ENCODE data around the gene BRCC3. TPM values are rescaled to one million over a fixed set of nuclear protein-coding genes. Genes with fewer than 3 reads are reported as not detected.

The BRCC3 gene
- total RNA-seq, 1 donor from 2014 or later, result 17.0 TPM

DNA sequence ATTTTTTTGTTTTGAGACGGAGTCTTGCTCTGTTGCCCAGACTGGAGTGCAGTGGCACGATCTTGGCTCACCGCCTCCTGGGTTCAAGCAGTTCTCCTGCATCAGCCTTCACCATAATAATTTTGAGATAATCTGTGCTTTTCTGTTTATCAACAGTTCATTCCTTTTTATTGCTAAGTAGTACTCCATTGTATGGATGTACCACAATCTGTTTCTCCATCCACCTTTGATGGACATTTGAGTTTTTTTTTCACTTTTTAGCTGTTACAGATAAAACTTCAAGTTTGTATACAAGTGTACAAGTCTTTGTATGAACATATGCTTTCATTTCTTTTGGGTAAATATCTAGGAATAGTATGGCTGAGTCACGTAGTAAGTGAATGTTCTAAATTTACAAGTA, 35.6 kb upstream of the BRCC3 start:
- TF ChIP-seq, protein P1, sequence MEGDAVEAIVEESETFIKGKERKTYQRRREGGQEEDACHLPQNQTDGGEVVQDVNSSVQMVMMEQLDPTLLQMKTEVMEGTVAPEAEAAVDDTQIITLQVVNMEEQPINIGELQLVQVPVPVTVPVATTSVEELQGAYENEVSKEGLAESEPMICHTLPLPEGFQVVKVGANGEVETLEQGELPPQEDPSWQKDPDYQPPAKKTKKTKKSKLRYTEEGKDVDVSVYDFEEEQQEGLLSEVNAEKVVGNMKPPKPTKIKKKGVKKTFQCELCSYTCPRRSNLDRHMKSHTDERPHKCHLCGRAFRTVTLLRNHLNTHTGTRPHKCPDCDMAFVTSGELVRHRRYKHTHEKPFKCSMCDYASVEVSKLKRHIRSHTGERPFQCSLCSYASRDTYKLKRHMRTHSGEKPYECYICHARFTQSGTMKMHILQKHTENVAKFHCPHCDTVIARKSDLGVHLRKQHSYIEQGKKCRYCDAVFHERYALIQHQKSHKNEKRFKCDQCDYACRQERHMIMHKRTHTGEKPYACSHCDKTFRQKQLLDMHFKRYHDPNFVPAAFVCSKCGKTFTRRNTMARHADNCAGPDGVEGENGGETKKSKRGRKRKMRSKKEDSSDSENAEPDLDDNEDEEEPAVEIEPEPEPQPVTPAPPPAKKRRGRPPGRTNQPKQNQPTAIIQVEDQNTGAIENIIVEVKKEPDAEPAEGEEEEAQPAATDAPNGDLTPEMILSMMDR (IDR thresholded peaks at IDR 0.05; ENCODE audit: borderline replicate concordance), result no peak
- peaks cover 30% of the 10 kb centered on the region for H3K36me3 ChIP-seq
- H3K4me1 ChIP-seq, result peaks cover 6% of the 10 kb centered on the region
- H3K27me3 ChIP-seq (ENCODE audit: low read depth), result no peaks in the 10 kb centered on the region
- H3K27ac ChIP-seq (replicated peaks), result no peak overlapping the region
- no peak for DNase-seq
- no peak overlapping the region for H3K4me3 ChIP-seq
- intact Hi-C loops (cut with micrococcal nuclease), result no loop called here
- peaks cover 8% of the 10 kb centered on the region for H3K9me3 ChIP-seq (replicated peaks)

DNA sequence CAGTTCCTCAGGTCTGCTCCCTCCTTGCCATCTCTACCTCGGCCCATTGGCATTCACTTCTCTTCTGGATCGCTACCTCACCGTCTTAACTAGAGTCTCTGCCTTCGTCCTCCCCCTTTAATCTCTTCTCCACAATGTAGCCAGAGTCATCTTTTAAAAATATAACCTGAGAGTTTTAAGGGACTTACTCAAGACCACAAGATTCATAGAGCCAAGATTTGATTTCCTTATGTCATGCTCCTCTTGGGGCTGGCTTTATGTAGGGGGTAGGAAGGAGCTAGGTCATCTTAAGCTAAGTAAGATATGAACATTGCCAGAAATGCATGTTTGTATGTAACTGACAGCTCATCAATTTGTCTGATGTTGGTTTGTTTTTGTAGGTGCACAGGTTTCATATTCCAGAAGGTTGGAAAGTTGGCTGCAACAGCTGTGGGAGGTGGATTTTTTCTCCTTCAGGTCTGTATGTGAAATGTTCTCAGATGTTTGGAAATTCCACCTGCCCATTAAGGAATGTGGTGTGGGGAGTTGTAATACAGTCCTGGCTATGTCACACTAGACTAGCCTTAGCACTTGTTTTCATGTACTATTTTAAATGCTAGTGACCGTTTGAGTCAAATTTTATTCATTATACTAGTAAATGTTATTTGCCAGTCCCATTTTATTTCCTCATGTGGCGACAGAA, 25.0 kb upstream of the BRCC3 start:
- H3K4me1 ChIP-seq, result peaks cover 38% of the 10 kb centered on the region
- TF ChIP-seq, protein P1 (IDR thresholded peaks at IDR 0.05; ENCODE audit: borderline replicate concordance), result no peak
- no peaks in the 10 kb centered on the region for H3K27me3 ChIP-seq (ENCODE audit: low read depth)
- DNase-seq, result no peak
- no peak overlapping the region for H3K27ac ChIP-seq (replicated peaks)
- intact Hi-C loops (cut with micrococcal nuclease), result no loop called here
- H3K36me3 ChIP-seq, result peaks cover 9% of the 10 kb centered on the region
- no peak overlapping the region for H3K4me3 ChIP-seq
- H3K9me3 ChIP-seq (replicated peaks), result no peaks in the 10 kb centered on the region

GRCh38 chrX:155046811-155047528, 24.3 kb upstream of the BRCC3 start:
- peaks cover 38% of the 10 kb centered on the region for H3K4me1 ChIP-seq
- no peaks in the 10 kb centered on the region for H3K9me3 ChIP-seq (replicated peaks)
- H3K36me3 ChIP-seq, result peaks cover 14% of the 10 kb centered on the region
- no peak overlapping the region for H3K27ac ChIP-seq (replicated peaks)
- no peaks in the 10 kb centered on the region for H3K27me3 ChIP-seq (ENCODE audit: low read depth)
- DNase-seq, result no peak
- H3K4me3 ChIP-seq, result no peak overlapping the region
- TF ChIP-seq, protein P1 (IDR thresholded peaks at IDR 0.05; ENCODE audit: borderline replicate concordance), result no peak
- intact Hi-C loops (cut with micrococcal nuclease), result no loop called here

GRCh38 chrX:155048977-155049619, 22.2 kb upstream of the BRCC3 start:
- Histone ChIP-seq H3K4me3 (no peak overlapping the region), H3K9me3 (replicated peaks) (no peaks in the 10 kb centered on the region), H3K4me1 (peaks cover 38% of the 10 kb centered on the region), H3K27ac (replicated peaks) (no peak overlapping the region), H3K36me3 (peaks cover 23% of the 10 kb centered on the region), H3K27me3 (ENCODE audit: low read depth) (no peaks in the 10 kb centered on the region)
- DNase-seq, result no peak
- intact Hi-C loops (cut with micrococcal nuclease), result no loop called here
- TF ChIP-seq, protein P1 (IDR thresholded peaks at IDR 0.05; ENCODE audit: borderline replicate concordance), result peak; percentile 68

GRCh38 chrX:155052738-155053498, 18.4 kb upstream of the BRCC3 start:
- peaks cover 25% of the 10 kb centered on the region for H3K4me1 ChIP-seq
- TF ChIP-seq, protein P1 (IDR thresholded peaks at IDR 0.05; ENCODE audit: borderline replicate concordance), result no peak
- peaks cover 14% of the 10 kb centered on the region for H3K36me3 ChIP-seq
- no peaks in the 10 kb centered on the region for H3K27me3 ChIP-seq (ENCODE audit: low read depth)
- no peak overlapping the region for H3K27ac ChIP-seq (replicated peaks)
- H3K4me3 ChIP-seq, result no peak overlapping the region
- no peak for DNase-seq
- intact Hi-C loops (cut with micrococcal nuclease), result no loop called here
- H3K9me3 ChIP-seq (replicated peaks), result no peaks in the 10 kb centered on the region

Measured in left ventricle myocardium inferior (tissue), 1 donor.